HepG2 (cell line): ENCODE measurements around the gene CCDC167. TPM values are rescaled to one million over a fixed set of nuclear protein-coding genes. Genes with fewer than 3 reads are reported as not detected.

Source experiments
- ATAC-seq: fragments of 200-7000 bp; cut with Tn5 transposase; 3 replicates; pipeline ENCODE4 v1.9.1; 2020; ENCODE audit warnings: mild to moderate bottlenecking, moderate library complexity
- BruUV-seq: library from RNA; stranded (reverse); fragments of 400-500 nt; replicated peaks from 2 replicates; lab custom pipeline; 2021; lab: Mats Ljungman, UMichigan
- CTCF ChIA-PET: fragments of 300-600 bp; formaldehyde crosslinking; extraction: SDS; loops from one replicate; lab custom pipeline; 2021; ENCODE audit warnings: low total read pairs, inconsistent platforms, low intra/inter-chr PET ratio; lab: Yijun Ruan, JAX
- POLR2A ChIA-PET: fragments of 350-600 bp; sonication (Branson Sonifier 250); formaldehyde crosslinking; loops from one replicate; lab custom pipeline; 2020; ENCODE audit warnings: antibody characterized with exemption, inconsistent platforms; lab: Yijun Ruan, JAX
- DNase-seq: peaks from one replicate; pipeline ENCODE4 v3.0.0-alpha.2; 2015; ENCODE audit warnings: low spot score
- FAIRE-seq: peaks from 3 replicates; lab custom pipeline; 2011; peaks lifted over from hg19 to GRCh38; lab: Jason Lieb, UNC
- H2AFZ ChIP-seq: one replicate; pipeline ENCODE4 v1.6.1; 2011; ENCODE audit warnings: low read length, inconsistent platforms
- H3K27ac ChIP-seq: fragments of 300-600 bp; 3 replicates; pipeline ENCODE4 v1.8.0; 2011; ENCODE audit warnings: mixed run types, mild to moderate bottlenecking, mixed read lengths, low read length, inconsistent platforms; ENCODE audit not compliant: insufficient read depth; ENCODE audit errors: extremely low read length
- H3K27me3 ChIP-seq, 2 experiments: fragments of 200-600 bp in 1 of 2; 2 replicates in 1 of 2; 3 replicates in 1 of 2; pipeline versions ENCODE4 v1.6.0 to v1.8.0; 2011; ENCODE audit warnings: low read length in 2 of 2, mild to moderate bottlenecking in 2 of 2, moderate library complexity in 2 of 2, inconsistent platforms in 1 of 2; ENCODE audit not compliant: insufficient read depth in 2 of 2, control insufficient read depth in 1 of 2
- H3K36me3 ChIP-seq, 2 experiments: fragments of 200-600 bp in 1 of 2; replicated peaks in 1 of 2; 2 replicates in 1 of 2; 3 replicates in 1 of 2; pipeline versions ENCODE4 v1.5.1 to v1.8.0; 2011; ENCODE audit warnings: low read length in 2 of 2, inconsistent platforms in 1 of 2; ENCODE audit not compliant: insufficient read depth in 2 of 2, control insufficient read depth in 1 of 2
- H3K4me1 ChIP-seq: 2 replicates; pipeline ENCODE4 v1.5.1; 2012; ENCODE audit warnings: low read length, inconsistent platforms; ENCODE audit not compliant: insufficient read depth
- H3K4me2 ChIP-seq: 2 replicates; pipeline ENCODE4 v1.6.0; 2011; ENCODE audit warnings: low read depth, low read length, inconsistent platforms
- H3K4me3 ChIP-seq, 3 experiments: fragments of 200-600 bp in 1 of 3; sonication (generic), shearing (Covaris generic) in 1 of 3; replicated peaks in 1 of 3; 2 replicates each; pipeline ENCODE4 v1.5.1; 2011 to 2016; ENCODE audit warnings: low read length in 3 of 3, inconsistent platforms in 2 of 3, low read depth in 2 of 3, mild to moderate bottlenecking in 2 of 3, control low read depth in 1 of 3, mixed read lengths in 1 of 3; ENCODE audit not compliant: insufficient read depth in 1 of 3
- H3K79me2 ChIP-seq: one replicate; pipeline ENCODE4 v1.6.1; 2011; ENCODE audit warnings: low read length, inconsistent platforms; ENCODE audit not compliant: insufficient read depth
- H3K9ac ChIP-seq: 2 replicates; pipeline ENCODE4 v1.6.0; 2011; ENCODE audit warnings: mild to moderate bottlenecking, low read depth, low read length, inconsistent platforms; ENCODE audit not compliant: insufficient read depth
- H3K9me3 ChIP-seq: 2 replicates; pipeline ENCODE4 v1.5.1; 2012; ENCODE audit warnings: mild to moderate bottlenecking, low read length
- H4K20me1 ChIP-seq: 2 replicates; pipeline ENCODE4 v1.6.0; 2011; ENCODE audit warnings: inconsistent platforms, mild to moderate bottlenecking, low read length, moderate library complexity; ENCODE audit not compliant: insufficient read depth
- ARID2 ChIP-seq: sonication (generic); formaldehyde crosslinking; IDR thresholded peaks from 2 replicates; pipeline ENCODE4 v1.8.1; 2022; ENCODE audit warnings: mild to moderate bottlenecking, missing genetic modification reagents, borderline replicate concordance
- ESRRA ChIP-seq: sonication (generic); formaldehyde crosslinking; IDR thresholded peaks from 2 replicates; pipeline ENCODE4 v1.5.1; 2020; ENCODE audit warnings: mild to moderate bottlenecking, low read depth, missing genetic modification reagents
- FOXO1 ChIP-seq: sonication (generic); formaldehyde crosslinking; IDR thresholded peaks from 2 replicates; pipeline ENCODE4 v1.4.0; 2020; ENCODE audit warnings: missing genetic modification reagents
- GLI4 ChIP-seq: sonication (generic); formaldehyde crosslinking; IDR thresholded peaks from 2 replicates; pipeline ENCODE4 v1.5.1; 2020; ENCODE audit warnings: missing genetic modification reagents, mild to moderate bottlenecking, moderate library complexity, borderline replicate concordance
- GZF1 ChIP-seq: sonication (generic); formaldehyde crosslinking; IDR thresholded peaks from 2 replicates; pipeline ENCODE4 v1.5.1; 2020; ENCODE audit warnings: mild to moderate bottlenecking, missing genetic modification reagents
- HNRNPL ChIP-seq: fragments of 200-400 bp; formaldehyde crosslinking; IDR thresholded peaks from 2 replicates; pipeline ENCODE4 v1.6.1; 2017; ENCODE audit warnings: mild to moderate bottlenecking, low read depth, low read length
- KAT8 ChIP-seq: IDR thresholded peaks from 2 replicates; pipeline ENCODE4 v1.6.1; 2016; ENCODE audit warnings: missing genetic modification reagents, missing compliant biosample characterization
- MIXL1 ChIP-seq: IDR thresholded peaks from 2 replicates; pipeline ENCODE4 v1.6.1; 2016
- NCOA5 ChIP-seq: sonication (generic); formaldehyde crosslinking; IDR thresholded peaks from 2 replicates; pipeline ENCODE4 v1.4.0; 2020; ENCODE audit warnings: missing genetic modification reagents
- NFIC ChIP-seq: IDR thresholded peaks from 2 replicates; pipeline ENCODE4 v1.6.1; 2012; ENCODE audit warnings: mild to moderate bottlenecking, low read length, inconsistent platforms
- SNRNP70 ChIP-seq: fragments of 200-400 bp; formaldehyde crosslinking; IDR thresholded peaks from 2 replicates; pipeline ENCODE4 v1.6.1; 2017; ENCODE audit warnings: mild to moderate bottlenecking, low read depth, low read length, moderate library complexity
- TARDBP ChIP-seq: sonication (generic); formaldehyde crosslinking; IDR thresholded peaks from 2 replicates; pipeline ENCODE4 v1.8.0; 2022; ENCODE audit warnings: mild to moderate bottlenecking, missing genetic modification reagents
- ZNF563 ChIP-seq: sonication (generic); formaldehyde crosslinking; IDR thresholded peaks from 2 replicates; pipeline ENCODE4 v1.8.0; 2022; ENCODE audit warnings: mild to moderate bottlenecking, moderate library complexity, missing genetic modification reagents
- ZNF615 ChIP-seq: sonication (generic); formaldehyde crosslinking; IDR thresholded peaks from 2 replicates; pipeline ENCODE4 v1.5.0; 2020; ENCODE audit warnings: mild to moderate bottlenecking, missing genetic modification reagents, borderline replicate concordance
- ZNF770 ChIP-seq: sonication (generic); formaldehyde crosslinking; IDR thresholded peaks from 2 replicates; pipeline ENCODE4 v1.5.0; 2020; ENCODE audit warnings: mild to moderate bottlenecking, missing genetic modification reagents
- ZNF839 ChIP-seq: sonication (generic); formaldehyde crosslinking; IDR thresholded peaks from 2 replicates; pipeline ENCODE4 v1.4.0; 2020; ENCODE audit warnings: missing genetic modification reagents, mild to moderate bottlenecking, borderline replicate concordance
- ZNF879 ChIP-seq: sonication (generic); formaldehyde crosslinking; IDR thresholded peaks from 2 replicates; pipeline ENCODE4 v1.8.1; 2023; ENCODE audit warnings: missing genetic modification reagents
- ZNF883 ChIP-seq: sonication (generic); formaldehyde crosslinking; IDR thresholded peaks from 2 replicates; pipeline ENCODE4 v1.5.1; 2020; ENCODE audit warnings: mild to moderate bottlenecking, missing genetic modification reagents; ENCODE audit errors: not compliant biosample characterization
- ZSCAN9 ChIP-seq: IDR thresholded peaks from 2 replicates; pipeline ENCODE4 v1.6.1; 2016; ENCODE audit warnings: borderline replicate concordance
- WGBS: methylation state at CpG from one replicate; pipeline ENCODE4 v1.1.6; 2017; ENCODE audit warnings: low lambda C conversion rate; 5-methylcytosine and 5-hydroxymethylcytosine counted together
- in situ Hi-C: cut with HindIII; loops from 2 replicates; pipeline ENCODE4 v1.10.0; 2017; ENCODE audit warnings: low pct_unique_long_range_greater_than_20kb; ENCODE audit not compliant: extremely low pct_ligation_motif_present
- intact Hi-C: fragments of 100-400 bp; cut with micrococcal nuclease; formaldehyde crosslinking; loops from one replicate; pipeline ENCODE4 v1.10.0; 2022; ENCODE audit not compliant: unreplicated experiment
- polyA plus RNA-seq, 8 experiments: library from polyadenylated mRNA; depleted of rRNA in 3 of 8; stranded (reverse) in 7 of 8; unstranded in 1 of 8; fragments of >200 nt; fragmentation: Illumina TruSeq in 4 of 8; extraction: Trizol in 4 of 8; gene quantifications; 2 replicates each; pipeline versions ENCODE4 v1.2.1 to v1.2.3, GENCODE V29; 2011 to 2016; ENCODE audit warnings: low read depth in 4 of 8, missing spikeins in 1 of 8, mixed read lengths in 1 of 8; ENCODE audit not compliant: insufficient read depth in 1 of 8
- total RNA-seq, 5 experiments: library from RNA; depleted of rRNA; stranded (reverse); fragments of >200 nt; fragmentation: Illumina TruSeq; extraction: Trizol; gene quantifications; 2 replicates each; pipeline ENCODE4 v1.2.3, GENCODE V29; 2016; ENCODE audit warnings: low read depth in 1 of 5

CCDC167 gene
- total and polyA plus RNA-seq, 2 of the 13 experiments (the other 11 are each of a cell fraction or from before 2014, with no cell fraction given) = 48.4 to 66.8 TPM

DNA sequence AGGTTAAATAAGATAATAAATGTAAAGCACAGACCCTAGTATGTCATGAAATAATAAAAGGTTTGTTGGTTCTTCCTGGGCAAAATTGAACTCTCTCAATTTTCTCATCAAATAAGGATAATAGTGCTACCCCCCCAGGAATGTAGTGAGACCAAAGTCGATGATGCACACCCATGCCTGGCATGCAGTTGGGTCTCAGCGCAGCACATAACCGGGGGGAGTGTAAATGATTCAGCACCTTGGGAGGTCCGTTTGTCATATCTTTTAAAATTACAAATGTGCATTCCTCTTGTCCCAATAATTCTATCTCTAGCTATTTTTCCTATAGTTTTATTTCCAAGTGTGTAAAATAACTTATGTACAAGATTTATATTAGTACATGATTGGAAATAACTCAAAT is 31.3 kb upstream of the CCDC167 start (continued):
- TF ChIP-seq ZNF563 (no peak), ZSCAN9 (CRISPR knock-in tag) (no peak), ZNF839 (CRISPR knock-in tag) (no peak), ARID2 (no peak), NCOA5 (CRISPR knock-in tag) (no peak), ZNF615 (CRISPR knock-in tag) (no peak), SNRNP70 (no peak), HNRNPL (no peak), ZNF770 (CRISPR knock-in tag) (no peak), TARDBP (CRISPR knock-in tag) (no peak)

- no peak for FAIRE-seq
Measured at GRCh38 chr6:37530297-37530696, 30.6 kb upstream of the CCDC167 start.

More at GRCh38 chr6:37530297-37530696, 30.6 kb upstream of the CCDC167 start:
- CTCF ChIA-PET = no interaction called here
- no peaks in the 10 kb centered on the region for H3K79me2 ChIP-seq
- H2AFZ ChIP-seq = no peak overlapping the region
- intact Hi-C loops = no loop called here
- H3K4me1 ChIP-seq = no peaks in the 10 kb centered on the region
- H3K4me3 ChIP-seq = no peak overlapping the region
- no peak overlapping the region for H3K27ac ChIP-seq
- in situ Hi-C loops = no loop called here
- DNase-seq = no peak
- no peak for TF ChIP-seq MIXL1
- TF ChIP-seq NFIC = no peak
- no peak for TF ChIP-seq GZF1
- no peak for TF ChIP-seq KAT8 (CRISPR knock-in tag)
- TF ChIP-seq GLI4 (CRISPR knock-in tag) = no peak
- no peak for TF ChIP-seq FOXO1
- no peak for TF ChIP-seq ESRRA (CRISPR knock-in tag)
- no peak for TF ChIP-seq ZNF879
- no peak for TF ChIP-seq ZNF883 (CRISPR knock-in tag)
- WGBS = 20% methylated on average over 5 of the region's 5 CpGs
- H3K4me2 ChIP-seq = no peak overlapping the region
- POLR2A ChIA-PET = no interaction called here
- no peak overlapping the region for H3K9ac ChIP-seq
- no peaks in the 10 kb centered on the region for H3K36me3 ChIP-seq
- BruUV-seq = no TSS peak
- H4K20me1 ChIP-seq = no peaks in the 10 kb centered on the region; the same call in 1 of the 2 replicates
- H3K27me3 ChIP-seq = peaks cover 0 to 8% of the 10 kb centered on the region in 2 experiments; a peak in 2 of 5 replicates
- ATAC-seq = no peak
- H3K9me3 ChIP-seq = no peaks in the 10 kb centered on the region
